Osteocyte (in vitro differentiated cells): ENCODE data around the gene UGT1A10. TPM values are rescaled to one million over a fixed set of nuclear protein-coding genes. Genes with fewer than 3 reads are reported as not detected.
A peak's percentile ranks its signal among the peaks of the same experiment; 100 is the strongest.

Experiments
- DNase-seq: peaks from one replicate; pipeline ENCODE4 v3.0.0; 2021; ENCODE audit warnings: mixed read lengths; ENCODE audit not compliant: unreplicated experiment; ENCODE audit errors: extremely low spot score
- H3K27ac Mint-ChIP-seq: one replicate; pipeline ENCODE4 v1.8.0; 2021; ENCODE audit warnings: mild to moderate bottlenecking, mixed read lengths; ENCODE audit not compliant: unreplicated experiment
- H3K27me3 Mint-ChIP-seq: one replicate; pipeline ENCODE4 v1.8.0; 2021; ENCODE audit warnings: mixed read lengths; ENCODE audit not compliant: unreplicated experiment
- H3K36me3 Mint-ChIP-seq: one replicate; pipeline ENCODE4 v1.8.0; 2021; ENCODE audit warnings: mixed read lengths; ENCODE audit not compliant: unreplicated experiment
- H3K4me1 Mint-ChIP-seq: one replicate; pipeline ENCODE4 v1.8.0; 2021; ENCODE audit warnings: mixed read lengths; ENCODE audit not compliant: unreplicated experiment
- H3K4me3 Mint-ChIP-seq: one replicate; pipeline ENCODE4 v1.8.0; 2021; ENCODE audit warnings: mild to moderate bottlenecking, moderate library complexity, mixed read lengths; ENCODE audit not compliant: unreplicated experiment
- H3K9me3 Mint-ChIP-seq: one replicate; pipeline ENCODE4 v1.8.0; 2021; ENCODE audit warnings: mixed read lengths; ENCODE audit not compliant: unreplicated experiment
- CTCF ChIP-seq: fragments of 200-600 bp; sonication (generic); IDR thresholded peaks from 2 replicates; pipeline ENCODE4 v1.5.0; 2021; ENCODE audit warnings: antibody characterized with exemption, mild to moderate bottlenecking, moderate library complexity
- total RNA-seq: library from RNA; stranded (reverse); gene quantifications from 2 replicates; pipeline ENCODE4 v1.2.1, GENCODE V29; 2021

Gene UGT1A10
- total RNA-seq, 1 donor from 2014 or later, result not detected

DNA sequence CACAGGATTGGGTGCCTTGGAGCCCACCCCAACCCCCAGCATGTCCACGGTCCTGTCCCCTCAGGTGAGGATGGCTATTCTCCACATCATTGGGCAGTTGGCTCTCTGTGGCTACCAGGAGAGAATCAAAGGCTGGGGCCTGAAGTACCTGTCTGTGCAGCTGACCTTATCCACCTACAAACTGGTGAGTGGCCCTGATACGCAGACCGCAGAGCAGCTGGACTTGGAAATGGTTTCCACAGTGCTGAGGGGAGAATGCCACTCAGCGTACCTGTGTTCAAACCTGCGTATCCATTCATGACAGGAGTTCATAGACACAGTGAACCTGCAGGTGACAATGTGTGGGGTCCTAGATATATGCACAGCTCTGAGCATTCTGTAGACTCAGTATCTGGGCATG lies 163.5 kb downstream of the UGT1A10 start:
- no peak for TF ChIP-seq CTCF
- Mint-ChIP-seq H3K4me1 (no peaks in the 10 kb centered on the region), H3K9me3 (peaks cover 3% of the 10 kb centered on the region), H3K27ac (no peak overlapping the region), H3K27me3 (peaks cover 22% of the 10 kb centered on the region), H3K36me3 (no peaks in the 10 kb centered on the region), H3K4me3 (no peak overlapping the region)
- DNase-seq, result no peak

DNA sequence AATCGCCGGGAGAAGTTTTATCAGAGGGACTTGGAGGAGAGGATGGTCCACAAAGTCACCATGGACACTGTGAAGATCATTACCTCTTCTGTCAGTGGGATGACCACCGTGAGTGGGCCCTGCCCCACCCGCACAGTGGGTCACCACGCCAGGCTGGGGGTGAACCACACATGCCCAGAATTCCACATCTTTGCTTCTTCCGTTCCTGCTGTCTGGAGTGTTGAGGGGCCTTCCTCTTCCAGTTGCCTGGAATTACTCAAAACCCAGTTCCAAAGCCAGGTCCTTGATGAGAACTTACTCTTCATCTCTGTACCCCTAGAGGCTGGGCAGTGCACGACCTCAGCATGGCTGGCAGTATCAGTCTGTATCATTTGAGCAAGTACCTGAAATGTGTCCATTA lies 164.0 kb downstream of the UGT1A10 start:
- H3K4me1 Mint-ChIP-seq, result no peaks in the 10 kb centered on the region
- no peak for DNase-seq
- H3K36me3 Mint-ChIP-seq, result no peaks in the 10 kb centered on the region
- no peak overlapping the region for H3K27ac Mint-ChIP-seq
- H3K9me3 Mint-ChIP-seq, result peaks cover 3% of the 10 kb centered on the region
- peaks cover 27% of the 10 kb centered on the region for H3K27me3 Mint-ChIP-seq
- no peak overlapping the region for H3K4me3 Mint-ChIP-seq
- TF ChIP-seq CTCF, result no peak

GRCh38 chr2:233801357-233802131 lies 165.3 kb downstream of the UGT1A10 start:
- DNase-seq, result no peak
- peaks cover 39% of the 10 kb centered on the region for H3K27me3 Mint-ChIP-seq
- H3K9me3 Mint-ChIP-seq, result peaks cover 3% of the 10 kb centered on the region
- no peak for TF ChIP-seq CTCF
- H3K36me3 Mint-ChIP-seq, result no peaks in the 10 kb centered on the region
- H3K27ac Mint-ChIP-seq, result no peak overlapping the region
- H3K4me3 Mint-ChIP-seq, result no peak overlapping the region
- no peaks in the 10 kb centered on the region for H3K4me1 Mint-ChIP-seq

DNA sequence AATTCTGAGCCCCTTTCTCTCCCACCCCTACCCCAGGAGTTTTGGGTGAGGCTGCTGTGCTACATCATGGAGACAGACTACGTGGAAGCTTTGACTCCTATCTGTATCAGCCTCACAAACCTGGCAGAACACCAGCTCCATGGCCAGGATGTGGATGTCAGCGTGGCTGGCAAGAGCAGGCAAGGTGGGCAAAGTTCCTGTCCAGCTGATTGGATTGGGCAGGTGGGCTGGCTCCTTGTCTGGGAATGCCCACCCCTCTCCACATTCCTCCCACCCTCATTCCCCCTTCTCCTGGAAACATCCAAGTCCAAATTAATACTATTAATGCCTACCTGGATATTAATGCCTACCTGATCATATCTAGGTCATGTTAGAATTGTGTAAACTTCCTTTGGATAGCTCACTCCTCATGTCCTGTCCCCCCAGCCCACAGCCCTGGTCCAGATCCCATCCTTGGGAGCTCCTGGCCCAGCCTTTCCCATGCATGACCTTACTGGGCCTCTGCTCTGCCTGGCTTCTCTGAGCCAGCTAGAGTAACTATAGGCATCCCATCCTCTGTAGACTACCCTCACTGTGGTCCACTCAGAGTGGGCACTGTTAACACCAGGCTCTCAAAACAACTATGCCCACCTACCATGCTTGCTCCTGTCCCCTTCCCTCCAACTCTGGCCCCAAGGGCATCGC lies 166.0 kb downstream of the UGT1A10 start:
- H3K9me3 Mint-ChIP-seq, result peaks cover 3% of the 10 kb centered on the region
- no peak overlapping the region for H3K4me3 Mint-ChIP-seq
- H3K27me3 Mint-ChIP-seq, result peaks cover 39% of the 10 kb centered on the region
- H3K27ac Mint-ChIP-seq, result no peak overlapping the region
- no peak for DNase-seq
- H3K36me3 Mint-ChIP-seq, result no peaks in the 10 kb centered on the region
- TF ChIP-seq CTCF, result no peak
- no peaks in the 10 kb centered on the region for H3K4me1 Mint-ChIP-seq

GRCh38 chr2:233803292-233803911 lies 167.2 kb downstream of the UGT1A10 start:
- Mint-ChIP-seq H3K4me1 (no peaks in the 10 kb centered on the region), H3K4me3 (no peak overlapping the region), H3K27ac (no peak overlapping the region), H3K36me3 (no peaks in the 10 kb centered on the region), H3K27me3 (peaks cover 39% of the 10 kb centered on the region), H3K9me3 (peaks cover 3% of the 10 kb centered on the region)
- peak; percentile 65 for DNase-seq
- no peak for TF ChIP-seq CTCF
